Muscle layer of colon (tissue), 2 donors: ENCODE results near the gene DRC7.

Experiments used
- H3K27ac ChIP-seq: one replicate; pipeline ENCODE4 v1.7.0; 2013; ENCODE audit warnings: low read depth, mild to moderate bottlenecking, low read length, moderate library complexity
- H3K27me3 ChIP-seq, 2 donors: one replicate each; pipeline ENCODE4 v1.7.0; 2013; ENCODE audit warnings: low read length in 2 of 2, mild to moderate bottlenecking in 2 of 2; ENCODE audit not compliant: insufficient read depth in 2 of 2, control insufficient read depth in 1 of 2
- H3K36me3 ChIP-seq: one replicate; pipeline ENCODE4 v1.7.0; 2013; ENCODE audit warnings: mild to moderate bottlenecking, low read length; ENCODE audit not compliant: insufficient read depth
- H3K4me1 ChIP-seq: one replicate; pipeline ENCODE4 v1.7.0; 2013; ENCODE audit warnings: mild to moderate bottlenecking, low read length; ENCODE audit not compliant: insufficient read depth
- H3K4me3 ChIP-seq, 2 donors: one replicate each; pipeline ENCODE4 v1.7.0; 2013; ENCODE audit warnings: low read length in 2 of 2, low read depth in 1 of 2, mild to moderate bottlenecking in 1 of 2, moderate library complexity in 1 of 2
- H3K9ac ChIP-seq: one replicate; pipeline ENCODE4 v1.7.0; 2013; ENCODE audit warnings: low read length
- H3K9me3 ChIP-seq: one replicate; pipeline ENCODE4 v1.7.0; 2013; ENCODE audit warnings: mild to moderate bottlenecking, low read length
- donor health status: abdominal sarcoma.
- donor health status: Adenocarcinoma of cecum.

The DRC7 gene

GRCh38 chr16:57694725-57695679 lies at the start of gene DRC7:
TSS of gene DRC7 (plus strand) at chr16:57694806. CDS start at chr16:57697950, 3,144 bp downstream.
- no peaks in the 10 kb centered on the region for H3K27me3 ChIP-seq
- no peaks in the 10 kb centered on the region for H3K9me3 ChIP-seq
- no peaks in the 10 kb centered on the region for H3K4me1 ChIP-seq
- no peaks in the 10 kb centered on the region for H3K36me3 ChIP-seq
- no peak within 1 kb of the TSS for H3K9ac ChIP-seq
- no peak within 1 kb of the TSS for H3K27ac ChIP-seq
- H3K4me3 ChIP-seq = peak within 1 kb of the TSS in 1 of 2 donors; percentile 23

DNA sequence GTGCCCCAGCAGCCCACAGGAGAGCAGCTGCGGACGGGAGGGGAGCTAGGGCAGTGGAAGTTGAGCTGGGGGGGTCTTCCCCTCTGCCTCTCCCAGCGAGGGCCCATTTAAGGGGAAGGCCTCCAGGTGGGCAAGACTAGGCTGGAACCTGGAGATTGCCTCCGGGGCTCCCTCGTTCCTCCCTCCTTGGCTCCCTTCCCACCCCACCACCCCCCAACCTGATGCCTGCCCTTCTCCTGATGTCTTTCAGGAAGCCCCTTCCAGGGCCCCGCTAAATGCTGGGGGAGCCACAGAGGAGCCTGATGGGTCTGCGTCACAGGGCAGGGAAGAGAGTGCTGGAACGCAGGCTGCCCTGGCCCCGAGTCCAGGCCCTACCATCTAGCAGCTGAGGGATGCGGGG lies 49.4 kb upstream of the DRC7 start:
- H3K4me1 ChIP-seq = no peaks in the 10 kb centered on the region

GRCh38 chr16:57645691-57646387 lies 48.8 kb upstream of the DRC7 start:
- no peak overlapping the region for H3K9ac ChIP-seq

More for the DNA sequence above, 49.4 kb upstream of the DRC7 start:
- Histone ChIP-seq H3K4me3 (no peak overlapping the region), H3K36me3 (no peaks in the 10 kb centered on the region), H3K9ac (no peak overlapping the region), H3K9me3 (no peaks in the 10 kb centered on the region), H3K27ac (no peak overlapping the region), H3K27me3 (peaks cover 5 to 13% of the 10 kb centered on the region in 2 donors)

DNA sequence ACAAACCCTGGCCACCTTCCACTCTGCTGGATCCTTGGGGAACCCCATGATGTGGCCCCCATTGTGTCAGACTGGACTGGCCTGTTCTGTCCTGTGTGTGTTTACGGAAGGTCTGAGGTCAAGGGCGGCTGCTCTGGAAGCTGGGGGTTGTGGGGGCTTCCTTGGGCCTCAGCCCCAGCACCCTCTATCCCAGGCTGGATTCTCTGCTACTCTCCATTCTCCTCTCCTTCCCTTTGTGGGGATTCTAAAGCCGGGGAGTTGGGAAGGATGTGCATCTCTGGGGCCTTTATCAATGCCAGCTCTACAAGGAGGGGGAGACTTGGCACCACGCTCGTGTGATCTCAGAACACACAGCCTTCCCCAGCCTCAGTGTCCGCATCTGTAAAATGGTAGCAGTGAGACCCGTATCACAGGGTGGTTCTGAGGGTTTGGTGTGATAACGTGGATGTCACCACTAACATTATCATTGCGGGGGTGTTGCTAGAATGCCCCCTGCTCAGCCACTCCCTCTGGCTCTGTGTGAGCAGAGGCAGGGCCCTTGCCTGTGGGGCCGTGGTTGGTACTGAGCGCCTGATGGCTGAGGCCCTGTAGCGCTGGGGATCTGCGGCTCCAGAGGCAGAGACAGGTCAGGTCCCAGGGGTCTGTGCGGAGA lies 48.1 kb upstream of the DRC7 start:
- no peaks in the 10 kb centered on the region for H3K4me1 ChIP-seq
- H3K9me3 ChIP-seq = no peaks in the 10 kb centered on the region
- no peak overlapping the region for H3K9ac ChIP-seq
- H3K27ac ChIP-seq = no peak overlapping the region
- peaks cover 5 to 13% of the 10 kb centered on the region in 2 donors for H3K27me3 ChIP-seq
- H3K36me3 ChIP-seq = no peaks in the 10 kb centered on the region
- no peak overlapping the region for H3K4me3 ChIP-seq

More at GRCh38 chr16:57645691-57646387, 48.8 kb upstream of the DRC7 start:
- H3K27ac ChIP-seq = no peak overlapping the region
- no peaks in the 10 kb centered on the region for H3K4me1 ChIP-seq
- peaks cover 5 to 13% of the 10 kb centered on the region in 2 donors for H3K27me3 ChIP-seq
- H3K4me3 ChIP-seq = no peak overlapping the region
- no peaks in the 10 kb centered on the region for H3K9me3 ChIP-seq
- no peaks in the 10 kb centered on the region for H3K36me3 ChIP-seq

GRCh38 chr16:57647136-57647875 lies 47.3 kb upstream of the DRC7 start:
- Histone ChIP-seq H3K4me1 (no peaks in the 10 kb centered on the region), H3K9me3 (no peaks in the 10 kb centered on the region), H3K27ac (no peak overlapping the region), H3K36me3 (no peaks in the 10 kb centered on the region), H3K4me3 (no peak overlapping the region), H3K27me3 (peaks cover 5 to 13% of the 10 kb centered on the region in 2 donors), H3K9ac (no peak overlapping the region)

- H3K4me1 ChIP-seq = no peaks in the 10 kb centered on the region
- H3K36me3 ChIP-seq = no peaks in the 10 kb centered on the region
- peaks cover 5 to 13% of the 10 kb centered on the region in 2 donors for H3K27me3 ChIP-seq
- no peak overlapping the region for H3K4me3 ChIP-seq
- H3K27ac ChIP-seq = no peak overlapping the region
- H3K9ac ChIP-seq = no peak overlapping the region
- H3K9me3 ChIP-seq = no peaks in the 10 kb centered on the region
These were observed 46.5 kb upstream of the DRC7 start for GRCh38 chr16:57648125-57648524.

GRCh38 chr16:57648581-57649442 lies 45.8 kb upstream of the DRC7 start:
- H3K9me3 ChIP-seq = no peaks in the 10 kb centered on the region
- H3K36me3 ChIP-seq = no peaks in the 10 kb centered on the region
- H3K4me3 ChIP-seq = no peak overlapping the region
- H3K9ac ChIP-seq = no peak overlapping the region
- no peaks in the 10 kb centered on the region for H3K4me1 ChIP-seq
- peaks cover 5 to 13% of the 10 kb centered on the region in 2 donors for H3K27me3 ChIP-seq
- no peak overlapping the region for H3K27ac ChIP-seq

- no peaks in the 10 kb centered on the region for H3K4me1 ChIP-seq
- H3K4me3 ChIP-seq = no peak overlapping the region
- no peaks in the 10 kb centered on the region for H3K36me3 ChIP-seq
- H3K9me3 ChIP-seq = no peaks in the 10 kb centered on the region
- peaks cover 5 to 13% of the 10 kb centered on the region in 2 donors for H3K27me3 ChIP-seq
- H3K27ac ChIP-seq = no peak overlapping the region
- H3K9ac ChIP-seq = no peak overlapping the region
These were observed 45.2 kb upstream of the DRC7 start for GRCh38 chr16:57649443-57649751.

- Histone ChIP-seq H3K9ac (no peak overlapping the region), H3K9me3 (no peaks in the 10 kb centered on the region), H3K4me3 (no peak overlapping the region), H3K4me1 (no peaks in the 10 kb centered on the region), H3K27ac (no peak overlapping the region), H3K36me3 (no peaks in the 10 kb centered on the region), H3K27me3 (peaks cover 5 to 13% of the 10 kb centered on the region in 2 donors)
These were observed 44.8 kb upstream of the DRC7 start for GRCh38 chr16:57649846-57650245.
